Uterus (tissue), 2 donors: ENCODE results near the gene TMEM25.

Experiments used
- POLR2A ChIP-seq, 2 donors: fragments of 450-650 bp; IDR thresholded peaks; one replicate each; pipeline ENCODE4 v1.6.1; 2016; ENCODE audit warnings: antibody characterized with exemption in 2 of 2, mild to moderate bottlenecking in 1 of 2, moderate library complexity in 1 of 2
- TF ChIP-seq, protein P1 (sequence below), 4 experiments: fragments of 200-600 bp in 2 of 4; fragments of 450-650 bp in 2 of 4; sonication (generic) in 2 of 4; IDR thresholded peaks; one replicate each; pipeline ENCODE4 v1.5.1; 2016 to 2019; ENCODE audit warnings: antibody characterized with exemption in 4 of 4, mild to moderate bottlenecking in 2 of 4, moderate library complexity in 1 of 4

DNA sequence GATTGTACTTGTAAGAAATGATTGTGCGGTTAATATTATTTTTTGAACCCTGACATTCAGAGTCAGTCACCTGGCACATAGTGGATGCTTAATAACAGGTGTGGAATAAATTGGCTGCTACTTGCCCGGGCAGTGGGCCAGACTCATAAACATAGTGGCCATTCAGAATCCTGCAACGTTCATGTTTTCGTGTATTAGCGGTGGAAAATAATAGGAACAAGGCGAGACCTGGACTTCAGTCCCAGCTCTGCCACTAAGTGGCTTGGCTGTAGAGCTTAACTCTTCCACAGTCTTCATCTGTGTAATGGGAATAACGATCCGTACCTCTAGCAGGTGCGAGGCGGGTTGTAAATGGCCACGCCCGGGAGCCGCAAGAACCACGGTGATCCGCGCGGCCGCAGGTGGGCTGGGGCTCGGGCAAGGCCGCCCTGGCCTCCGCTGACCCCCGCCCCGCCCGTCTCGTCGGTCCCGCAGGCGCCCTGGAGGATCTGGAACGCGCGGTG lies 761 bp upstream of the TMEM25 start:
- TF ChIP-seq, protein P1, sequence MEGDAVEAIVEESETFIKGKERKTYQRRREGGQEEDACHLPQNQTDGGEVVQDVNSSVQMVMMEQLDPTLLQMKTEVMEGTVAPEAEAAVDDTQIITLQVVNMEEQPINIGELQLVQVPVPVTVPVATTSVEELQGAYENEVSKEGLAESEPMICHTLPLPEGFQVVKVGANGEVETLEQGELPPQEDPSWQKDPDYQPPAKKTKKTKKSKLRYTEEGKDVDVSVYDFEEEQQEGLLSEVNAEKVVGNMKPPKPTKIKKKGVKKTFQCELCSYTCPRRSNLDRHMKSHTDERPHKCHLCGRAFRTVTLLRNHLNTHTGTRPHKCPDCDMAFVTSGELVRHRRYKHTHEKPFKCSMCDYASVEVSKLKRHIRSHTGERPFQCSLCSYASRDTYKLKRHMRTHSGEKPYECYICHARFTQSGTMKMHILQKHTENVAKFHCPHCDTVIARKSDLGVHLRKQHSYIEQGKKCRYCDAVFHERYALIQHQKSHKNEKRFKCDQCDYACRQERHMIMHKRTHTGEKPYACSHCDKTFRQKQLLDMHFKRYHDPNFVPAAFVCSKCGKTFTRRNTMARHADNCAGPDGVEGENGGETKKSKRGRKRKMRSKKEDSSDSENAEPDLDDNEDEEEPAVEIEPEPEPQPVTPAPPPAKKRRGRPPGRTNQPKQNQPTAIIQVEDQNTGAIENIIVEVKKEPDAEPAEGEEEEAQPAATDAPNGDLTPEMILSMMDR (IDR thresholded peaks at IDR 0.05): no peak
- TF ChIP-seq POLR2A (IDR thresholded peaks at IDR 0.05): no peak
